ENCODE data around the gene MORC4.

The MORC4 gene

GRCh38 chrX:106952538-106952937, 47.5 kb downstream of the MORC4 start:
- no peak for DNase-seq

GRCh38 chrX:106952089-106952488, 47.9 kb downstream of the MORC4 start:
- DNase-seq, result no peak

GRCh38 chrX:106951230-106951629, 48.8 kb downstream of the MORC4 start:
- no peak for DNase-seq

GRCh38 chrX:106950381-106950780, 49.6 kb downstream of the MORC4 start:
- DNase-seq, result no peak

- DNase-seq, result no peak
These were observed 50.6 kb downstream of the MORC4 start for GRCh38 chrX:106949366-106949765.

- DNase-seq, result no peak
These were observed 51.4 kb downstream of the MORC4 start for GRCh38 chrX:106948641-106949040.

GRCh38 chrX:106946464-106946863, 53.5 kb downstream of the MORC4 start:
- no peak for DNase-seq

GRCh38 chrX:106940068-106940467, 59.9 kb downstream of the MORC4 start:
- DNase-seq, result no peak

- no peak for DNase-seq
These were observed 60.4 kb downstream of the MORC4 start for GRCh38 chrX:106939566-106939965.

- no peak for DNase-seq
These were observed 63.8 kb downstream of the MORC4 start for GRCh38 chrX:106936246-106936645.

GRCh38 chrX:106935175-106935574, 64.8 kb downstream of the MORC4 start:
- DNase-seq, result no peak

GRCh38 chrX:106933538-106933961, 66.5 kb downstream of the MORC4 start:
- DNase-seq, result no peak

GRCh38 chrX:106932960-106933537, 67.0 kb downstream of the MORC4 start:
- no peak for DNase-seq

GRCh38 chrX:106932492-106932923, 67.5 kb downstream of the MORC4 start:
- DNase-seq, result no peak

- no peak for DNase-seq
These were observed 68.1 kb downstream of the MORC4 start for GRCh38 chrX:106931831-106932491.

GRCh38 chrX:106928227-106928626, 71.8 kb downstream of the MORC4 start:
- DNase-seq, result no peak

- no peak for DNase-seq
These were observed 72.3 kb downstream of the MORC4 start for GRCh38 chrX:106927700-106928099.

GRCh38 chrX:106927023-106927422, 73.0 kb downstream of the MORC4 start:
- DNase-seq, result no peak

GRCh38 chrX:106921637-106922036, 78.4 kb downstream of the MORC4 start:
- DNase-seq, result no peak

GRCh38 chrX:106919932-106920452, 80.0 kb downstream of the MORC4 start, which contains the start of gene CLDN2:
TSS of gene CLDN2 (plus strand) at chrX:106920402. CDS start at chrX:106928229, 7,827 bp downstream.
- no peak for DNase-seq

GRCh38 chrX:106917830-106918500, 82.0 kb downstream of the MORC4 start:
- DNase-seq, result no peak

GRCh38 chrX:106912864-106913263, 87.1 kb downstream of the MORC4 start:
- no peak for DNase-seq

- DNase-seq, result no peak
These were observed 93.7 kb downstream of the MORC4 start for GRCh38 chrX:106906361-106906760.

Data from C1 segment of cervical spinal cord (tissue), 14 donors.